Panc1 (cell line): ENCODE results near the gene KRTAP7-1. TPM values are rescaled to one million over a fixed set of nuclear protein-coding genes. Genes with fewer than 3 reads are reported as not detected.

Experiments used
- ATAC-seq: fragments of 200-7000 bp; cut with Tn5 transposase; 2 replicates; pipeline ENCODE4 v1.9.1; 2020; ENCODE audit warnings: mild to moderate bottlenecking, moderate library complexity
- BruUV-seq: library from RNA; stranded (reverse); fragments of 400-500 nt; replicated peaks from 2 replicates; lab custom pipeline; 2021; lab: Mats Ljungman, UMichigan
- CTCF ChIA-PET: fragments of 300-600 bp; sonication (Branson Sonifier 250); formaldehyde crosslinking; loops from one replicate; lab custom pipeline; 2022; ENCODE audit warnings: antibody characterized with exemption; lab: Charles Lee
- POLR2A ChIA-PET: fragments of 300-600 bp; sonication (Branson Sonifier 250); formaldehyde crosslinking; loops from one replicate; lab custom pipeline; 2022; ENCODE audit warnings: antibody characterized with exemption; lab: Charles Lee
- DNase-seq: peaks from one replicate; pipeline ENCODE4 v3.0.0-alpha.2; 2010; ENCODE audit warnings: low read depth, low spot score
- H3K27ac ChIP-seq: 2 replicates; pipeline ENCODE4 v1.5.1; 2011; ENCODE audit warnings: mild to moderate bottlenecking, low read length, inconsistent platforms
- H3K27me3 ChIP-seq: fragments of 200-500 bp; sonication (Bioruptor generic); 2 replicates; pipeline ENCODE4 v1.6.0; 2014; ENCODE audit warnings: low read length, inconsistent platforms; ENCODE audit not compliant: control insufficient read depth, insufficient read depth
- H3K36me3 ChIP-seq: fragments of 200-500 bp; sonication (Bioruptor generic); 2 replicates; pipeline ENCODE4 v1.5.1; 2014; ENCODE audit warnings: inconsistent platforms, mild to moderate bottlenecking, low read length, moderate library complexity; ENCODE audit not compliant: control insufficient read depth, insufficient read depth
- H3K4me1 ChIP-seq: 2 replicates; pipeline ENCODE4 v1.5.1; 2011; ENCODE audit warnings: inconsistent platforms, mild to moderate bottlenecking, low read length, moderate library complexity; ENCODE audit not compliant: control insufficient read depth, insufficient read depth
- H3K4me3 ChIP-seq, 2 experiments: 2 replicates each; pipeline ENCODE4 v1.5.1; 2011 to 2012; ENCODE audit warnings: low read depth in 2 of 2, low read length in 2 of 2, mild to moderate bottlenecking in 2 of 2, inconsistent platforms in 1 of 2, moderate library complexity in 1 of 2
- H3K9me3 ChIP-seq: fragments of 200-500 bp; sonication (Bioruptor generic); 2 replicates; pipeline ENCODE4 v1.5.1; 2014; ENCODE audit warnings: low read depth, mild to moderate bottlenecking, inconsistent platforms, low read length, moderate library complexity; ENCODE audit not compliant: control insufficient read depth, insufficient read depth
- CTCF ChIP-seq: fragments of 450-650 bp; IDR thresholded peaks from 2 replicates; pipeline ENCODE4 v1.5.1; 2017; ENCODE audit warnings: mild to moderate bottlenecking
- POLR2AphosphoS5 ChIP-seq: IDR thresholded peaks from 2 replicates; pipeline ENCODE4 v1.6.1; 2012; ENCODE audit warnings: mild to moderate bottlenecking, low read depth, low read length, moderate library complexity
- REST ChIP-seq, 2 experiments: IDR thresholded peaks; 2 replicates each; pipeline ENCODE4 v1.6.1; 2011 to 2012; ENCODE audit warnings: low read depth in 2 of 2, control low read depth in 1 of 2, low read length in 1 of 2, mild to moderate bottlenecking in 1 of 2, moderate library complexity in 1 of 2; ENCODE audit not compliant: insufficient read depth in 1 of 2
- SIN3A ChIP-seq: IDR thresholded peaks from 2 replicates; pipeline ENCODE4 v1.6.1; 2012; ENCODE audit warnings: low read depth, mild to moderate bottlenecking, low read length, moderate library complexity, borderline replicate concordance; ENCODE audit not compliant: insufficient read depth
- TCF7L2 ChIP-seq: IDR thresholded peaks from 2 replicates; pipeline ENCODE4 v1.6.1; 2011; ENCODE audit warnings: mild to moderate bottlenecking, low read depth, low read length, inconsistent platforms
- in situ Hi-C: cut with HindIII; loops from 2 replicates; pipeline ENCODE4 v1.10.0; 2016; ENCODE audit warnings: low sequenced_read_pairs, low pct_unique_long_range_greater_than_20kb
- intact Hi-C: fragments of 100-400 bp; cut with micrococcal nuclease; formaldehyde crosslinking; loops from one replicate; pipeline ENCODE4 v1.10.0; 2022; ENCODE audit not compliant: unreplicated experiment
- total RNA-seq: library from RNA; stranded (reverse); gene quantifications from one replicate; pipeline ENCODE4 v1.2.1, GENCODE V29; 2021; ENCODE audit not compliant: unreplicated experiment

Gene KRTAP7-1
- total RNA-seq, 1 experiment from 2014 or later: not detected

- H3K36me3 ChIP-seq: no peaks in the 10 kb centered on the region
- no peak overlapping the region for H3K4me3 ChIP-seq
- TF ChIP-seq TCF7L2 (no peak), CTCF (peak; percentile 48)
- no peaks in the 10 kb centered on the region for H3K27me3 ChIP-seq
- ATAC-seq (no peak), DNase-seq (no peak)
- POLR2A ChIA-PET: no interaction called here
- no peaks in the 10 kb centered on the region for H3K4me1 ChIP-seq
- no peak overlapping the region for H3K27ac ChIP-seq
- H3K9me3 ChIP-seq: no peaks in the 10 kb centered on the region
- CTCF ChIA-PET: interaction anchor here (0.6 kb wide), 1 partner anchor 37 kb away, joined by 3 read pairs; no protein-coding TSS in a partner anchor
- no TSS peak for BruUV-seq
- in situ Hi-C loops: no loop called here
- intact Hi-C loops: no loop called here
These were observed 9.7 kb upstream of the KRTAP7-1 start for GRCh38 chr21:30839304-30839703.

- no peaks in the 10 kb centered on the region for H3K27me3 ChIP-seq
- ATAC-seq (no peak), DNase-seq (no peak)
- no TSS peak for BruUV-seq
- no peaks in the 10 kb centered on the region for H3K4me1 ChIP-seq
- intact Hi-C loops: no loop called here
- ChIA-PET CTCF (no interaction called here), POLR2A (no interaction called here)
- in situ Hi-C loops: no loop called here
- TF ChIP-seq SIN3A: no peak
- H3K4me3 ChIP-seq: no peak overlapping the region
- no peaks in the 10 kb centered on the region for H3K36me3 ChIP-seq
- no peaks in the 10 kb centered on the region for H3K9me3 ChIP-seq
- H3K27ac ChIP-seq: no peak overlapping the region
These were observed 9.0 kb upstream of the KRTAP7-1 start for GRCh38 chr21:30838536-30838935.

GRCh38 chr21:30831194-30831765, 1.7 kb upstream of the KRTAP7-1 start:
- ATAC-seq: no peak
- intact Hi-C loops (loop anchor here (1.0 kb wide), 1 partner anchor 255 kb away; no protein-coding TSS in a partner anchor), in situ Hi-C loops (no loop called here)
- CTCF ChIA-PET: no interaction called here
- TF ChIP-seq CTCF: peak; percentile 63
- TF ChIP-seq POLR2AphosphoS5: no peak
- no peak for TF ChIP-seq SIN3A
- no peak for TF ChIP-seq REST (IDR thresholded peaks at IDR 0.05; ENCODE audit: insufficient read depth in 1 of 2, low read depth in 2 of 2, low read length in 1 of 2)
- POLR2A ChIA-PET: no interaction called here
- H3K4me3 ChIP-seq: no peak overlapping the region
- no peaks in the 10 kb centered on the region for H3K36me3 ChIP-seq
- no peak overlapping the region for H3K27ac ChIP-seq
- no peaks in the 10 kb centered on the region for H3K4me1 ChIP-seq
- BruUV-seq: no TSS peak
- H3K9me3 ChIP-seq: no peaks in the 10 kb centered on the region
- no peak for DNase-seq
- H3K27me3 ChIP-seq: no peaks in the 10 kb centered on the region
